HEK293 (cell line): ENCODE data around the gene EGR1.
A peak's percentile ranks its signal among the peaks of the same experiment; 100 is the strongest.

Source experiments
- AEBP2 ChIP-seq: fragments of 450-650 bp; formaldehyde crosslinking; IDR thresholded peaks from 2 replicates; pipeline ENCODE4 v1.5.1; 2016; ENCODE audit warnings: missing biosample characterization, missing genetic modification characterization, borderline replicate concordance
- GLI4 ChIP-seq: fragments of 450-650 bp; formaldehyde crosslinking; IDR thresholded peaks from 2 replicates; pipeline ENCODE4 v1.5.1; 2016; ENCODE audit warnings: missing biosample characterization, missing genetic modification characterization
- KLF8 ChIP-seq: fragments of 450-650 bp; formaldehyde crosslinking; IDR thresholded peaks from 2 replicates; pipeline ENCODE4 v1.5.1; 2016; ENCODE audit warnings: missing biosample characterization, missing genetic modification characterization
- OVOL3 ChIP-seq: fragments of 450-650 bp; formaldehyde crosslinking; IDR thresholded peaks from 2 replicates; pipeline ENCODE4 v1.5.1; 2016; ENCODE audit warnings: missing biosample characterization, missing genetic modification characterization
- PBX3 ChIP-seq: sonication (generic); formaldehyde crosslinking; IDR thresholded peaks from 2 replicates; pipeline ENCODE4 v1.8.1; 2022; ENCODE audit warnings: mild to moderate bottlenecking, moderate library complexity, missing genetic modification reagents
- PRDM4 ChIP-seq: fragments of 450-650 bp; formaldehyde crosslinking; IDR thresholded peaks from 2 replicates; pipeline ENCODE4 v1.5.1; 2017; ENCODE audit warnings: missing biosample characterization, missing genetic modification characterization
- TSHZ1 ChIP-seq: fragments of 450-650 bp; formaldehyde crosslinking; IDR thresholded peaks from 2 replicates; pipeline ENCODE4 v1.5.1; 2016; ENCODE audit warnings: missing biosample characterization, missing genetic modification characterization, borderline replicate concordance
- ZBTB11 ChIP-seq: fragments of 450-650 bp; formaldehyde crosslinking; conservative IDR thresholded peaks from 2 replicates; pipeline ENCODE4 v1.5.1; 2016; ENCODE audit warnings: low read depth, missing biosample characterization, missing genetic modification characterization
- ZEB2 ChIP-seq: fragments of 450-650 bp; formaldehyde crosslinking; IDR thresholded peaks from 2 replicates; pipeline ENCODE4 v1.5.1; 2016; ENCODE audit warnings: missing biosample characterization, missing genetic modification characterization
- ZNF280C ChIP-seq: fragments of 450-650 bp; formaldehyde crosslinking; IDR thresholded peaks from 2 replicates; pipeline ENCODE4 v1.5.1; 2016; ENCODE audit warnings: missing biosample characterization, missing genetic modification characterization
- ZNF292 ChIP-seq: fragments of 450-650 bp; formaldehyde crosslinking; IDR thresholded peaks from 2 replicates; pipeline ENCODE4 v1.5.1; 2016; ENCODE audit warnings: low read depth, missing biosample characterization, missing genetic modification characterization, borderline replicate concordance
- ZNF510 ChIP-seq: fragments of 450-650 bp; formaldehyde crosslinking; IDR thresholded peaks from 2 replicates; pipeline ENCODE4 v1.5.1; 2018; ENCODE audit warnings: mild to moderate bottlenecking, missing genetic modification characterization, missing biosample characterization; ENCODE audit not compliant: insufficient replicate concordance
- ZNF560 ChIP-seq: fragments of 450-650 bp; formaldehyde crosslinking; IDR thresholded peaks from 2 replicates; pipeline ENCODE4 v1.5.1; 2017; ENCODE audit warnings: missing biosample characterization, missing genetic modification characterization, borderline replicate concordance
- ZNF571 ChIP-seq: fragments of 450-650 bp; formaldehyde crosslinking; IDR thresholded peaks from 2 replicates; pipeline ENCODE4 v1.5.0; 2017; ENCODE audit warnings: missing biosample characterization, missing genetic modification characterization
- ZNF626 ChIP-seq: fragments of 450-650 bp; sonication (Bioruptor Pico); formaldehyde crosslinking; IDR thresholded peaks from 2 replicates; pipeline ENCODE4 v1.5.1; 2018; ENCODE audit warnings: missing biosample characterization, missing genetic modification characterization, inconsistent platforms
- ZNF664 ChIP-seq: fragments of 450-650 bp; formaldehyde crosslinking; IDR thresholded peaks from 2 replicates; pipeline ENCODE4 v1.5.1; 2016; ENCODE audit warnings: missing biosample characterization, missing genetic modification characterization
- ZNF707 ChIP-seq: fragments of 450-650 bp; formaldehyde crosslinking; IDR thresholded peaks from 2 replicates; pipeline ENCODE4 v1.5.1; 2016; ENCODE audit warnings: missing biosample characterization, missing genetic modification characterization
- ZNF747 ChIP-seq: fragments of 450-650 bp; formaldehyde crosslinking; IDR thresholded peaks from 2 replicates; pipeline ENCODE4 v1.5.1; 2016; ENCODE audit warnings: missing biosample characterization, missing genetic modification characterization
- ZNF777 ChIP-seq: fragments of 450-650 bp; formaldehyde crosslinking; IDR thresholded peaks from 2 replicates; pipeline ENCODE4 v1.5.1; 2017; ENCODE audit warnings: missing biosample characterization, missing genetic modification characterization, borderline replicate concordance
- ZNF830 ChIP-seq: fragments of 450-650 bp; IDR thresholded peaks from 2 replicates; pipeline ENCODE4 v1.5.0; 2018; ENCODE audit warnings: missing biosample characterization, missing genetic modification characterization, low read depth, mild to moderate bottlenecking, moderate library complexity
- ZSCAN5A ChIP-seq: fragments of 450-650 bp; formaldehyde crosslinking; IDR thresholded peaks from 2 replicates; pipeline ENCODE4 v1.5.1; 2016; ENCODE audit warnings: missing biosample characterization, missing genetic modification characterization

Gene EGR1

GRCh38 chr5:138491669-138492559, 26.6 kb downstream of the EGR1 start (continued):
- TF ChIP-seq PRDM4 (0 out of 2 replicates have a peak, but pooled peaks have one; percentile 27), ZNF830 (tag by site-specific recombination) (no peak), ZNF560 (tag by site-specific recombination) (no peak), ZNF707 (tag by site-specific recombination) (no peak), PBX3 (no peak), ZEB2 (tag by site-specific recombination) (0 out of 2 replicates have a peak, but pooled peaks have one; percentile 13), ZNF280C (tag by site-specific recombination) (no peak), ZNF510 (tag by site-specific recombination) (no peak), ZNF571 (tag by site-specific recombination) (no peak), ZBTB11 (tag by site-specific recombination) (peak; percentile 35; the same call in 1 of the 2 replicates), AEBP2 (no peak), ZNF747 (tag by site-specific recombination) (no peak), TSHZ1 (no peak), ZNF626 (tag by site-specific recombination) (no peak), ZSCAN5A (tag by site-specific recombination) (peak; percentile 24; the same call in 1 of the 2 replicates), ZNF777 (tag by site-specific recombination) (0 out of 2 replicates have a peak, but pooled peaks have one; percentile 72), ZNF292 (tag by site-specific recombination) (no peak), KLF8 (0 out of 2 replicates have a peak, but pooled peaks have one; percentile 12), GLI4 (tag by site-specific recombination) (0 out of 2 replicates have a peak, but pooled peaks have one; percentile 32), OVOL3 (tag by site-specific recombination) (no peak), ZNF664 (tag by site-specific recombination) (no peak)
